GM19193 (cell line): Measurements from ENCODE around the gene LEP.

Source experiments
- POLR2A ChIP-seq: IDR thresholded peaks from 4 replicates; pipeline ENCODE4 v1.6.1; 2011; ENCODE audit not compliant: insufficient read depth, insufficient read length; ENCODE audit errors: extremely low read depth

The LEP gene

GRCh38 chr7:128206017-128206746 is 34.9 kb upstream of the LEP start:
- no peak for TF ChIP-seq POLR2A

DNA sequence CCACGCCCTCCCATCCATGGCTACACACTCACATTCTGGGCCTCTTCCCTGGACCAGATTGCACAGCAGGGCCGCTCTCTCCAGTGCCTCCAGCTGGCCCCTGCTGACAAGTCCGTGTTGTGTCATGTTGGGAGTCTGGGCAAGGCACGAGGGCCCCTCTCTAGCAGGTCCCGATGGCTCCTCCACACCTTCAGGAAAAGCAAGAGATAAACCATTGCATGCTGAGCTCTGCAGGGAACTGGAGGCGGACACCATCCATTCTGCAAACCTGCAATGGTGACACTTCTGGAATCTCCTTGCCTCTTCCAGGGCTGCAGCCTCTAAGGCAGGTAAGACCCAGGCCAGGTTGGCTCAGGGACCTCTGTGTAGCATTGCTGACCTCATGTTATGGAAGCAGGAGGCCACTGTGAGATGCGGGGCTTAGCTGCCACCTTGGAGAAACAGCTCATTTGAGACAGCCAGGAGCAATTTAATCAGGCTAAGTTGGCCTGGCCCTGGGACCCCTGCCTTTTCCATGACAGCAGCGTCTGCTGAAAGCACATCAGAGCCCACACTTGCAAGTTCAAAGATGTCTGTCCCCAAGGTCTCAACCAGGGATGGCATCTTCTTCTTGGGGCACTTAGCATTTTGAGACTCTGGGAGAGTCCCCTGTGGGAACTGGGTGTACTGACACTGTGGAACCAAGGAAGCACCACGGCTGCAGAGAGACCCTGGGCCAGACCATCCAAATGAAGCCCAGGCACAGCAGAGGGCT is 34.2 kb upstream of the LEP start:
- no peak for TF ChIP-seq POLR2A

DNA sequence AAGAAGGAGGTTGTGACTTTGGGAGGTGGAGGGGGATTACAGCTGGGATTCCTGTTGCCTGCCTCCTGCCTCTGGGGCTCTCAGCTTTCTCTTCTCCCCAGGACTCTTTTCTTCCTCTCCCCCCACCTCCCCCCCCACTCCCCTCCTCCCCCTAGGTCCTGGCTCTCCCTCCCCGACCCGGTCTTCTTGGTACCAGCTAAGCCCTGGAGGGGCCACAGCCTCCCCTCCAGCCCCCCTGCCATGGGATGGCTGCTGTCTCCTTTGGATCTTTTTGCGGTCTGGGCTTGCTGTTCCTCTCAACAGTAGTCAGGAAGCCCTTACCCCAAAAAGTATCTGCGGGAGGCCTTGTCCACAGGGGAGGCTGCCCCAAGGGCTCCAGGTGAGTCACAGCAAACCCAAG is 33.5 kb upstream of the LEP start:
- TF ChIP-seq POLR2A, result no peak

DNA sequence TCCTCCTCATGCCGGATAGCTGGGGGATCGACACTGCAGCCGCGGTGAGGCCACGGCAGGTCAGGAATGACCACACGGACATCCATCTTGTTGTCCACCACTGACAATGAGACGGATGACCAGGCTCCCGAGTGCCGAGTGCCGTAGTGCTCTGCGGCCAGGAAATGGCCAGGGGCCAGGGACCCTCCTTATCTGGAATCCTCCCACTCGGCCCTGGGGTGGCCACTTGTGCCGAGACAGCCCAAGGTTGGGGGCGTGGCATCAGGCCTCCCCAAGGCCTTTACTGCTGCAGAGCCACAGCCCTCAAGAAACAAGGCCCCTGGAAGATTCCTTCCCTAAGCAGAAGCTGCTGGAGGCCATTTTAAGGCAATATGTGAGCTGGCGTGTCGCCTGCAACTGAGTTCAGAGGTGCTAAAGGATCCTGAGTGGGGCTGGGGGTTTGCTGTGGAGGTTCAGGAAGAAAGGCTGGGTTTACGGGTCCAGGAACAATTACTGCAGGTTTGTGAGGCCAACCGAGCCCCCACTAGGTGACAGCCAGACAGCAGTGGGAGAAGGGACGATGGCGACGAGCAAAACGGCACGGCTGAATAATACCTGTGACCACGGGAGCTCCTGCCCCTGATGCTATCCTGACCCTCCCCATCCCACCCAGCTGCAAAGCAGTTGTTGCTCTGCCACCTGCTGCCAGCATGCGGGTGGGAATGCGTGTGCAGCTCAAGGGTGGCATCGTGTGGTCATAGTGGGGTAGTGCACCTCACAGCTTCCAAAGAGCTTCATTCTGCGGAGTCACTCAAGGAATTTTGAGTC is 31.6 kb upstream of the LEP start:
- TF ChIP-seq POLR2A, result no peak

DNA sequence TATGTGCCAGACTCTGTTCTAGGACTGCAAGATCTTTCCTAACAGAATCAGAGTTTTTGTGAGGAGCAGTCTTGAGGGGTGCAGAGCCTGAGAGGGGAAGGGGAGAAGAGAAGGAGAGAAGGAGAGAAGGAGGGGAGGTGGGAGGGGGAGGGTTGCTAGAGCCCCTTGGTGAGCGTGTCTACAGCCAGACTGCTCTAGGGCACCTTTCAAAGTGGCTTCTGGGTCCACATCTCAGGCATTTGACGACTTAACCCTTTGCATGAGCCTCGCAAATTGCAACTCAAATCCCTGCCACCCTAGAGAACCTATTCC is 31.1 kb upstream of the LEP start:
- TF ChIP-seq POLR2A, result no peak

DNA sequence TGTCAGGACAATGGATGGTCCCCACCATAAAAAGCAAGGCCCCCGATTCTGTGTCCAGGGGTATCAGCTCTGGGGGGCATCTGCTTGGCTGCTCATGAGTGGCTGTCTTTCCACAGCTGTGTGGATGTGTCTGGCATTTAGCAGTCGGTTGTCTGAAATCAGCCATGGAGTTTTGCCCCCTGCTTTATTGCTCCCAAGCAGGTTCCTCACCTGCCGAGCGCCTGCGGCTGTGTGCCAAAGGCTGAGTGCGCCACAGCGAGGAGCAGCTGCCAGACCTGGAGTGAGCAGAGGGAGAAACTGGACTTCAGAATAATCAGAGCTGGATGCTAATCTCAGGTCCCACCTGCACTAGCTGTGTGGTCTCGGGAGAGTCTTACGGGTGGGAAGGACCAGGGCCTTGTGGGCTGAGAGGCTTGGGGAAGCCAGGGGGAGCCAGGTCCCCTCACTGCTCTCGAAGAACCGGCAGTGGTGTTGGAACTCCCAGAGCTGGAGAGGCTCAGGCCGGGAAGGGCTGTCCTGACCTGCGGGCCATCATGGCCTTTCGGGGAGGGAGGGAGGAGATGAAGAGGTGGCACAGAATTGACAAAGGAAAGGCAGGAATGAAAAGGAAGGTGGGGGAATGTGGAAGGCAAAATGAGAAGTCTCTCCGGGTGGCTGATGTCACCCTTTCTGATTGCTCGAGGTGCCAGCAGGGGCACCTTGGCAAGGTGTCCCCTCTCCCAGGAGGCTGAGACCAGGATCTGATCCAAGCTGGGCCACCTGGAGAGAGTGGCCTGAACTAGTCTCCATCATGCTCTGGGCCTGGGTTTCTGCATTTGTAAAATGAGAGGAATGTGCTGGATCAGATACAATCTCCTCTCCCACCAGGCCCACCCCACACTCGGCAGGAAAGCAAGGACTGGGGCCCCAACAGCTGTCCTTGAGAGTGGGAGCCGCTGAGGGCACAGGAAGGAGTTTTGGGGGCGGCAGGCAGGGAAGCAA is 30.2 kb upstream of the LEP start:
- TF ChIP-seq POLR2A, result no peak

DNA sequence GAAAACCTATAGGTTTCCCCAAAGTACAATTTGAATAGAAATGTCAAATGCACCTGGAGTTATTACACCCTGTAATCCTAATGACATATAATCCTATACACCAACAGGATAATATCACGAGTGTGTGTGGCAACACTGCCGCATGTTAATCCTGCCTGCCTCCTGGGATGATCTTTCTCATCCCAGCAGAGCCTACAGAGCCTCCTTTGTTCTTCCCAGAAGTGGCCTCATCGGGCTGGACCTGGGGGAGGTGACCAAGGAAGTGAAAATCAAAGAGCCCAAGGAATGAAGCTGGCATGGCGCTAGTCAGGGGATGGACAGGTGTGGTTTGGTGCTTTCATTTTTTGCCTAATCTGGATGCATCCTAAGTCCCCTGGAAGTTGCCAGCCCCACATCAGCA is 29.5 kb upstream of the LEP start:
- TF ChIP-seq POLR2A, result no peak

DNA sequence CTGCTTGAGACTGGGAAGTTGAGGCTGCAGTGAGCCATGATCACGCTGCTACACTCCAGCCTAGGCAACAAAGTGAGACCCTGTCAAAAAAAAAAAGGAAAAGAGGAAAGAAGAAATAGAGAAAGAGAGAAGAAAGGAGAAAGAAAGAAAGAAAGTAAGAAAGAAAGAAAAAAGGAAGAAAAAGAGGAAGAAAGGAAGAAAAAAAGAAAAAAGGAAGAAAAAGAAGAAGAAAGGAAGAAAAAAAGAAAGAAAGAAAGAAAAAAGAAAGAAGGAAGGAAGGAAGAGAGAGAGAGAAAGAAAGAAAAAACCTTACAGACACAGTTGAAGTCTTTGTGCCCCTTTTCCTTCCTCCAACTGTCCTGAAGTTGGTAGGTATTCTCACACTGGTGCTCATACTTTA is 26.6 kb upstream of the LEP start:
- TF ChIP-seq POLR2A, result no peak

DNA sequence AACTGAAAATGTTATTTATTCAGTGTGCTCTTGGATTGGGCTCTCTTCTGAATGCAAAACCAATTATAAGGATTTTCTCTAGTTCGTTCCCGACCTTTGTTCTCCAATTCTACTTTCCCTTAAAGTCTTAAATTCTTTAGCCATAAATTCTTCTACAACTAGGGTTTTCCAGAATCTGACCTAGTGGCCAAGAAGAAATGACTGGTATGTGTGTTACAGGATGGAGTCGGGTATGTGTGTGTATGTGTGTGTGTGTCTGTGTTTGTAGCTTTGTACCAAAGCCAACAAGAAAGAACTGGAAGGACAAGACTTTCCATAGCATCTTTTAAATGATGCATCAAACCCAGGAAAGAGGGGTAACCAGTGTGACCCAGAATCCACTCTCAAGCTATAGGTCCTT is 25.8 kb upstream of the LEP start:
- TF ChIP-seq POLR2A, result no peak

DNA sequence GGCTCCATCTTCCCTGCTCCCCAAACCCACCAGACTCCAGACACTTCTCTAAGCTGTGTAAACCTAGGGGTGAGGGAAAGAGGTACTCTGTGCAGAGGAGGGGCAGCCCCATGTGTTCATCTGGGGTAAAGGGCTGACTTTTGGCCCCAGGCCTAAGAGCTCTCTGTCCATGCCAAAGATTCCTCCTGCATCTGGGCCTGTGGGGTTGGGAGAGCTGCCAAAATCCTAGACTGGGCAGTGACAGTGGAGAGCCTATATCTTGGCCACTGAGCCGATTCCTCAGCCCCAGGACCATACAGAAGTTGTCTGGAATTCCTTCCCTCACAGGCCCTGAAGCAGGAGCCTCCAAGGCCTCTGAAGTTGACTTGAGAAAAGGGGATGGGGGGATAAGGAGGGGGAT is 25.3 kb upstream of the LEP start:
- TF ChIP-seq POLR2A, result no peak

DNA sequence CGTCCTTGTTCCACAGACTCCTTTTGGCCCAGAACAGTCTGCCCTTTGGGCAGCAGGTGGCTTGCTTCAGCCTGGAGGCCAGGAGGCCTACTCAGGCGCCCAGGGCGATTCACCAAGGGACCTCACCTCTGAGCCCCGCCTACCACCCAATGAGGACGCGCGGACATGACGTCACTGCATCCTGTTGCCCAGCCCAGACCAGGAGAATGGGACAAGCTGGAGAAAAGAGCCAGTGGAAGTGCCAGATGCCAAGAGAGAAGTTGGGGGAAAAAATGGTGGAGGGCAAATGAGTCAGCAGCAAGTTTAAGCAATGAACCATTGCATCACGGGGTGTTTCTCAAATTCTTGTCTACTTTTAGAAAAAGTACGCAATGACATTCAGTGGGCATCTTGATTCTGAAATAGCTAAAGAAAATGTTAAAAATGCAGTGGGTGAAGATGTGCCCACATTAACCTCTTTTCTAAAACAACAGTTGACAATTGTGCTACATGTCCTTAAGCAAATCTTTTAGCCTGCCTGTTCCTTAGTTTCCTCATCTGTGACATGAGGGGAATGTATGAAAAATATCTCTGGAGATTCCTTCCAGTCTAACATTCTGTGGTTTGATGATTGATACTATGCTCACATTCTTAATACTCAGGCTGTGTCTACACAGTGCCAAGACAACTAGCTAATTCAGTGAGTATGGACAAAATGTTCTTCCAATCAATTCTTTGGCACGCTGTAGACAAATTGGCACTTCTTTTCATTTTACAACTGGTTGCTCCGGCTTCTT is 23.9 kb upstream of the LEP start:
- no peak for TF ChIP-seq POLR2A

- TF ChIP-seq POLR2A, result no peak
Measured at GRCh38 chr7:128217967-128218652, 23.0 kb upstream of the LEP start.

DNA sequence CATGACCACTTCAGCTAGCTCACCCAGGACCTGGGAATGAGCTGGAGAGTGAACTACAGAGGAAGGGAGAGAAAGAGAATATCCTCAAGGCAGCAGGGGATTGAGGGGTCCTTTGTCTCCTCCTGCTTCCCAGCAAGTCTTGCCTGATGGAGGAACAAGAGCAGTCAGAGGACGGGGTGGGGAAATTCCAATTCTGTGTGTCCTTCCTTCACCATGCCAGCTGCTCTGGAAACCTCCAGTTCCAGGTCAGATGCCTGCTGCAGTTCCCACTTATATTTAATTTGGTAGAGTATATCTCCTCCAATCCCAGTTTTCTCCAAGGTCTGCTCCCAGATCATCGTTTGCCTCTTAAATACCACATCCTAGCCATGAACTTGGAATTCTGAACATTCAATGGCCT is 21.4 kb upstream of the LEP start:
- TF ChIP-seq POLR2A, result no peak

DNA sequence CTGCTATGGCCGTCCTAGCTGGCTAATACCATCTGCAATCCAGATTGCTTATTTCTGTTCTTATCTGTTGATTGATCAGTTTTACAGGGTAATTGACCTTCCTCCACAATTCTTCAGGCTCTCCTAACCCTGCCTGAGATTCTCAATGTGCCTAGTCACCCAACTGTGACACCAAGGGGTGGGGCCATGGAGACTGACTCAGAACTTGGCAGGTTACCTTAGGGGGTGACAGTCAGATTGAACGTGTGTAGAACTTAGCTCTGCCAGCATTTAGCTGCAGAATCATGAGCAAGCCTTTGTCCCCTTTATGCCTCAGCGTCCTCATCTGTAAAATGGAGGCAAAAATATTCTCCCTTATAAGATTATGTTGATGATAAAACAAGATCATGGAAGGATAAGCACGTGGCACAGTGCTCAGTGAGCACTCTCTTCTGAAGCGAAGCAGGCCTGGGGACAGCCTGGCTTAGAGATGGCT is 19.1 kb upstream of the LEP start:
- TF ChIP-seq POLR2A, result no peak
